Stimulated activated CD8-positive, alpha-beta memory T cell treated with anti-CD3 and anti-CD28 coated beads, Interleukin-12 subunit alpha, Interleukin-12 subunit beta, amount 100 ng/mL, for 24 hours (primary cell): ENCODE measurements around the gene PGM5.

ENCODE experiments used
- DNase-seq: peaks from one replicate; pipeline ENCODE4 v3.0.0-alpha.2; 2020; ENCODE audit errors: extremely low read depth

The PGM5 gene

GRCh38 chr9:68437785-68438184, 81.4 kb downstream of the PGM5 start:
- no peak for DNase-seq

DNA sequence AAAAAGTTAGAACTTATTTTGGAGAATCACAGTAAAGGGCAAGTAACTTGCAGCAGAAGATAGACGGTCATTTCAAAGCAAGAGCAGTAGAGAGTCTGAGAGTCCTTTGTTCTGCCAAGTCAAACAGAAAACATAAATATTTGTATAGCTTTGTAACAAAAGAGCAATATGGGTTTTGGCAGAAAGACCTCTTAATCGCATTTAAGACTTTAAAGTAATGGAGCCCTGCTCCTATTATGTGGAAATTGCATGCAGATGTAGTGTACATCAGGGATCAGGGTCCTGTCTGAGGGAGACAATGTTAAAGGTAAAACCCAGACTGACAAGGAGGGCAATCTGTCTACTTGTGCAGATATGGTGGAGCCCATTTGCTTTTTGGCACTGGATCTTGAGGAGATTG, 87.2 kb downstream of the PGM5 start:
- no peak for DNase-seq

- no peak for DNase-seq
These were observed 90.4 kb downstream of the PGM5 start for GRCh38 chr9:68446836-68447235.

DNA sequence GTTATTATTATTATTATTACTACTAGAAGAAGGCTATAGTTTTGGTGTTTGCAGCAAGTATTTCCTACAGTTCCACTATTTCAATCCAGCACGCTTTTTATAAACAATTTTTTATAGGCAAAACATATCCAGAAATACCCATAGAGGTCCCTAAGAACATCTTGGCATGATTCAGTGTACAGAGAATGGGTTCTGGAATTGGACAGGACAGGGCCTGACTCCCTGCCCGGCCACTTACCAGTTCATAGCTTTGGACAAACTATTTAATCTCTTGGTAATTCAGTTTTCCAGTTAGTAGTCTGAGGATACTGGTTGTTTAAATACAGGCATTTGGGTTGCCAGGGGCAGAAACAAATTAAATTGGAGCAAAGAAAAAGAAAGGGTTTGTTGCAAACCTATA, 91.2 kb downstream of the PGM5 start:
- DNase-seq, result no peak

- no peak for DNase-seq
These were observed 98.3 kb downstream of the PGM5 start for GRCh38 chr9:68454579-68455334.

- no peak for DNase-seq
These were observed 99.0 kb downstream of the PGM5 start for GRCh38 chr9:68455451-68455850.

DNA sequence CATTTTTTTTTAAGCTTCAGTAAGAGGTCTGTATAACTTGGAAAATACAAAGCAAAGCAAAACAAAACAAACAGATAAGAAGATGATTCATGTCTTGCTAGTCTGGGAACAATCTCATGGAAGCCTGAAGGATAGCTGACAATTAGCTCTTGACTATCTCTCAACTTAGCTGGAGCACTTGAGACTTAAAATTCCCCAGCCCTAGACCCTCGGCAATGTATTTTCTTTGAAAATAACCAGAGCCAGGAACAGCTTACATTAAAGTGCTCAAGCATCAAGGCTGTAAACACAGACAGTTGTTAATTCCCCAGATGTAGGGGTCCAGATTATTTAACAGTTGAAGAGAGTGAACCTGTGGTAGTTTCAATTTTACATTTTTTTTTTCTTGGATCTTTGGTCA, 101.4 kb downstream of the PGM5 start:
- no peak for DNase-seq

GRCh38 chr9:68458918-68459317, 102.5 kb downstream of the PGM5 start:
- no peak for DNase-seq

DNA sequence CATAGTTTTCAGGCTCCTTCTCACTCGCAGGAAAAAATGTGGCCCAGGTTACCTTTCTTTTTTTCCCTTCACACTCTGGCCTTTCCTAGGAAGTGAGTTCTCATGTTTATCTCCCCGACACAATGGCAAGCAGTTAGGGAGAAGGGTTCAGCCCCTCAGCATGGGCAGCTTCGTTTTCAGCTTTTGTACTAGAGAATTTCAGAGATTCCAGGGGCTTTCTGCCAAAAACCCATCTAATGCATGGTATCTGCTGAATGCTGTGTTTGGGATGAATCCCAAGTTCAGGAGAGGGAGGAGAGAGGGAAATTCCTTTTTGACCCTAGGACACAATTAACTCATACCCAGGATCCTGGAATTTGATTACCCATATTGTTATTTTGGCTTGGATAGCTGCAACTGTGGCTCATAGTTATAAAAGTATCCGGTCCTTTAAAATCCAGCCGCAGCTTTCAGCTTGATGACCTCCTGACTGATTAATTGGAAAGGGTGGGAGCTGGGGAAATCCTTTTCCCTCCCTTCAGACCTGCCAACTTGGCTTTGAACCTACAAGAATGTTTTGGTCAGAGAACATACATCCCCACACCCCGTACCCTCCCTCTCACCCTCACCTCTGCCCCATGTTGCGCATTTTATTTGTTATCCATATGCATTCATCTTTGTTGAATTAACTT, 105.8 kb downstream of the PGM5 start:
- no peak for DNase-seq

DNA sequence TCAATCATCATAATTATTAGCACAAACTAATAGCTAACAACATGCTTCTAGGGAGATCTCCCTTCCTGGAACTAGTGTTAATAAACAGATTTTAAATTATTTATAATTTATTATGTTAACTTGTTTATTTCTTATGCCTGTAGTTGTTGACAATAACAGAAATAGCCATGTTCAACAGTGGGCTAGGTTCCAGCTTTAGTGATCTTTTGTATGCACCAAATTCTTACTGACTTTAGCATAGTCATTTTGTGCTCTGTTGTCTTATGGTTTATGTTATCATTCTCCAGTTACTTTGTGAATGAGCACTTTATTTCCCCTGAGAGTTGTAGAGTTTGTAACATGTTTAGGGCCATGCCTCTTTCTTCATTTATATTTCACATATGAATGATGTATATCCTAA, 113.7 kb downstream of the PGM5 start:
- DNase-seq, result no peak

DNA sequence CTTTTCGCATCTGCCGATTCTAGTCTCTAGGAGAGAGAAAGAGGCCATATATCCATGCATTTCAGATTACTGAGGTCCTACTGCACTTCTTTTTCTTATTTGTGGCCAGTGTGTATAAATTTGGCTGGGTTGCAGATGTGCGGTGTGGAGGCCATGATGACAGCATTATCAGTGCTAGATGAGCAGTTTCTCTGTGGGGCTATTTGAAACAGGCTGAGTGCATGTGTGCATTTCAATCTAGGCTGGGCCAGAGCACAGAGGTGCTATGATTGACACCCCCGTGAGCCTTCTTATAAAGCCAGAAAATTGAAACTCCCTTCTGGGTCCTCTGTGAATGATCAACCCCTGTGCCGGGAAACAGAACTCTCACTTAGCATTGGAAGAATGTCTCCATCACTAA, 114.2 kb downstream of the PGM5 start:
- no peak for DNase-seq

DNA sequence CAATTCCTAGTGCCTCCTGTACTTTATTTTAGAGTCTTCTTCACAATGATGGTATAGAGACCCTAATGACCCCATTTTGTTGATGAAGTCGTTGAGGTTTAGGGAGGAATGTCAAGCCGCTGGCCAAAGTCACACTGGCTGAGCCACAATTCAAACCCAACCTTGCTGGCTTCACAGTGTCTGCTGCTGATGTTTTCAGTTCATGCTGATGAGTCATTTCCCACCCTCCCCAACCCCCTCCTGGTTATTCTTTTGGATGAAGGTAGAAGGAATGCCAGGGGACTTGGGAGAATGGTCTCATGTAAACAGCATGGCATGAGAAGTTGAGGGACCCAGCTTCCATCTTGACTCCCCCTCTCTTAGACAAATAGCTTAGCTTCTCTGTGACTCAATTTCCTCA, 115.7 kb downstream of the PGM5 start:
- no peak for DNase-seq

DNA sequence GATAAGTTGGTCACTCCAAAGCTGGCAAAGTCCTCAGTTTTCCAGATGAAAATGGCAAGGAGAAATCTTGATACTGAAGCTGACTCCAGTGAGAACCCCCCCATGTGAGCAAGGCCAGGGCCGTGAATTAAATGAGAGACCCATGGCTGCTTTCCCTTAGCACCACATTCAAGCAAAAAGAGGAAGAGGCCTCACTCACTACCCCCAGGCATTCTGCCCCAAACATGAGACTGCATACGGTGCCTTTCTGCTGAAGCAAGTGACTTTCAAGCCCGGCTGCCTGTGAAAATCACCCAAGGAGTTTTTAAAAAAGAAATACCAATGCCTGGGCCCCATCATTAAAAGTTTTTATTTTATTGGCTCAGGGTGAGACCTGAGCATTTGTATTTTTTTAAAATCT, 117.4 kb downstream of the PGM5 start:
- no peak for DNase-seq

DNA sequence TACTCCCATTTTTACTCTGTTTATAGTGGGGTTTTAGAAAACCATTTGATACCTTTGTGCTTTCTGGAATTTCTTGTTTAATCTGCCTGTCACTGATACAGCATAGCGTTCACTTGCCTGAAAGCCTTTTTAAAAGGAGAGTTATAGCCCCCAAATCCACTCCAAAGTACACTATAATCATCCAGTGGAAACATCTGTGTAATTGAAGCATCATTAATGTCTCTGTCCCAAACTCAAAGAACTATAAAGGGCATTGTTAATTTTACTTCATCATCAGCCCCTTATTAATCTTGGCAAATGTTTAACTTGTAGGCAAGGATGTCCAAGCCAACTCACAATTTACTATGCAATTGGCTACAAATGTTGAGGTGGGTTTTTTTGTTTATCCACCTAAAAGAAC, 120.0 kb downstream of the PGM5 start:
- DNase-seq, result no peak

DNA sequence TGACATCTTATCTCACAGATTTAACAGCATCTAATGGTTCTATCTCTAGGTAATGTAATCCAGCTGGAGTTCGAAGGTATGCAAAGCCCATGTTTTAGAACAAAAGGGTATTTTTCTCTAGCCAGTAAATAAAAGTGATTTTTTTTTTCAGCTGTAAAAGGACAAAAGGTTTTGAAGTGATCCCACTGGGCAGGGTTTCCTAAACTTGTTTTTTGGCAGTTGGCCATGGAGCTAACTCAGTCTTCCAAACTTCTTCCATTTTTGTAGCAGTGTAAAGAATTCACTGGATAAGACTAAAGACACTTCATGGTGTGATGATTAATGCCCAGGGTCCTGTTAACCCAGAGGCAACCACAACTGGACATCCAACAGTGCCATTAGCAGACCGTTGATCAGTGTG, 120.4 kb downstream of the PGM5 start:
- DNase-seq, result no peak

DNA sequence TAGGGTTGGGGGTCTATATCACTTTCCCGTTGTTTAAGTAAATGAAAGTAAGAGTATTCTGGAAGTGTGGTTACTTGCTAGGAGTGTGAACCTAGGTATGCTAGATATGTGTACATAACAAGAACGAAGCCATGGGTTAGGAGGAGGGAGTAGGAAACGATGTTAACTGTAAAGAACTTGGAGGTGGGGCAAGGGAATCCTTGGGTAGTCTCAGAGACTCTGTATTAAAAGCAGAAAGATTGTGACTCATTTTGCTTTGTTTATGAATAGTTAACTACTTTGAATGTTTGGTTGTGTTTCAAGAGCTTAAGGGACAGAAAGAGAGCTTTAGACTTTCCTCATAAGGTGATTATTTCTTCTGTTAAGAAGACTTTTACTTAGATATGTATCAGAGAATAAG, 124.4 kb downstream of the PGM5 start:
- DNase-seq, result no peak

DNA sequence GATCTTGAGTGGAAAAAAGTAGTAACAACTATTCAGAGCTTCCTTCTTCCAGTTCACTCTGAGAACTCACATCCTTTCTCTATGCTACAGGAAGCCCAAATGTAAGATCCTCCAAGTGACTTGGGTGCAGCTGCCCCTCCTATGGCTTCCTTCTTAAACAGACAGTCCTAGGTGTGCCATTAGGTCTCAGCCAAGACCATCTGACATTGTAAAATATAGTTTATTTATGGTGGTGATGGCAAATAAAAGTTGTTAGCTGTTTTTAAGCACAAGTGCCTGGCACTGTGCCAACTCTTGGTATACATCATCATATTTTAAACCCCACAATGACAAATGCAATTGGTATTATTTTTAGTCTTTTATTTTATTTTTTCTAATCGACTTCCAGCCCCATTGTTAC, 126.1 kb downstream of the PGM5 start:
- DNase-seq, result no peak

GRCh38 chr9:68488126-68488525, 131.7 kb downstream of the PGM5 start:
- DNase-seq, result no peak

DNA sequence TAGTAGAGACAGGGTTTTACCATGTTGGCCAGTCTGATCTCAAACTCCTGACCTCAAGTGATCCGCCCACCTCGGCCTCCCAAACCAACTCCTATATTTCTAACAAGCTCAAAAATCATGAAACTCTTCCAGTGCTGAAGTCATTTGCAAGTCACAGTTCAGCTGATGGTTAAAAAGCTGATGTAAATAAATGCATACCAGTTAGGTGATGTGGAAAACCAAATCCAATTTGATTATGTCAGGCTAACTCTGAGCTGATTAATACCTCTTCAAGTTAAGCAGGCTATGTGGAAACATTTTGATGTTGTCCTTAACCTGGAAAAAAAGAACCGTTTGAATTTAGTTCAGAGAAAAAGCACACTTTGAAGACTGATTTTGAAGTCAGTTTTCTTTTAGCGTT, 133.2 kb downstream of the PGM5 start:
- no peak for DNase-seq

- no peak for DNase-seq
These were observed 136.4 kb downstream of the PGM5 start for GRCh38 chr9:68492806-68493205.

GRCh38 chr9:68493541-68493940, 137.1 kb downstream of the PGM5 start:
- no peak for DNase-seq

DNA sequence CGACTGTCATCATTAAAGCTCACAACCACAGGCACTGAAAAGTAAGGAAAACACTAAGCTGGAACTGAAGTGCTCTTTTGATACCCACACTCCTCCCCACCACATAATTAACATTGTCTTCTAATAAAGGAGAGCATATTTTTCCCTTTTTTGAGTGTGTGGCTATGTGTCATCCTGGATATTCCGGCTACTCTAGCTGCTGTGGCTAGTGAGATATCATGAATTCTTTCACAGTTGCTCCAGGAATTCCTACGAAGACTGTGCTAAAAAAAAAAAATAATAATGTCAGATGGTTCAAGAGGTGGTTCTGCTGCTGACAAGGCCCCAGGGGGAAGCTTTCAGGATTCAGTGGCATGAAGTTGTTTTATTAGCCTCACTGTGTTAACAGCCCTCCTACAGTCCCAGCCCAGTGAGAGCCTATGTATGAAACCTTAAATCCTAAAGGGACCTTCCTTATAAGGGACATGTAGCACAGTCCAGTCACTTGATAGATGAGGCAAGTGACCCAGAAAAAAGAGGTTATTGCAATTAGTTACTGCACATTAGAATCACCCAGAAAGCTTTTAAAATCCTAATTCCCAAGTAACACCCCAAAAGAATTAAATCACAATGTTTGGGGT, 137.7 kb downstream of the PGM5 start:
- DNase-seq, result no peak

DNA sequence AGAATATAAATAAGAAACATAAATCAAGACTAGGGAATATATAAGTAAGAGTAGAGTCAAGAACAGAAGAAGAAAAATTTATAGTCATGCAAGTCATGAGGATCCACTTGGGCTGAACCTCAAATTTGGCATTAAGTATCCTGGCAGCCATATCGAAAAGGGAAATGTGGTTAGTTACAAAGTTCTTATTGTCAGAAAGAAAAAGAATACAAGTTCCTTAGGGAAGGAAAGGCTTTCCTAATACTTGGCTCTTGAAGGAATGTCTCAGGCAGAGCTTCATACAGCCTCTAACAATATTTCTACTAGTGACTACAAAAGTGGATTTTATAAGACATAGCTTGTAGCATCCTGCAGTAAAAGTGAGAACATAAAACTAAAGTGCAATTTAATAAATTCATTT, 138.8 kb downstream of the PGM5 start:
- DNase-seq, result no peak
